ENCODE results near the gene SCAF4. TPM values are rescaled to one million over a fixed set of nuclear protein-coding genes. Genes with fewer than 3 reads are reported as not detected.
A peak's percentile ranks its signal among the peaks of the same experiment; 100 is the strongest.
"Not testable (repeated sequence)": the region's sequence is repeated elsewhere in the genome, so short reads cannot be mapped to it uniquely, and the experiment has no call there.

Gene SCAF4
- total RNA-seq, 1 donor from 2014 or later, result 14.2 TPM

GRCh38 chr21:31744182-31744800, 12.4 kb upstream of the SCAF4 start:
- no peak for DNase-seq (ENCODE audit: low spot score)
- ATAC-seq, result no peak

- ATAC-seq, result no peak
- no peak for DNase-seq (ENCODE audit: low spot score)
These were observed 11.8 kb upstream of the SCAF4 start for GRCh38 chr21:31743712-31744111.

DNA sequence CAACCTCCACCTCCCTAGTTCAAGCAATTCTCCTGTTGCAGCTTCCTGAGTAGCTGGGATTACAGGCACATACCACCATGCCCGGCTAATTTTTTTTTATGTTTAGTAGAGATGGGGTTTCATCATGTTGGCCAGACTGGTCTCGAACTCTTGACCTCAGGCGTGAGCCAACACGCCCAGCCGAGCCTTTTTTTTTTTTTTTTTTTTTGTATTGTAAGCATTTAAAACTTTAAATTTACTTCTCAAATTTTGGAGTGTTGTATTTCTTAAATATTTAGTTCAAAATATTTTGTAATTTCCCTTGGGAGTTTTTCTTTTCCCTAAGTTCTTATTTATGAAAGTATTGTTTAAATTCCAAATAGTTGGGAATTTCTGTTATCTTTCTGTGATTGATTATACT, 9.2 kb upstream of the SCAF4 start:
- DNase-seq (ENCODE audit: low spot score), result no peak
- ATAC-seq, result no peak

DNA sequence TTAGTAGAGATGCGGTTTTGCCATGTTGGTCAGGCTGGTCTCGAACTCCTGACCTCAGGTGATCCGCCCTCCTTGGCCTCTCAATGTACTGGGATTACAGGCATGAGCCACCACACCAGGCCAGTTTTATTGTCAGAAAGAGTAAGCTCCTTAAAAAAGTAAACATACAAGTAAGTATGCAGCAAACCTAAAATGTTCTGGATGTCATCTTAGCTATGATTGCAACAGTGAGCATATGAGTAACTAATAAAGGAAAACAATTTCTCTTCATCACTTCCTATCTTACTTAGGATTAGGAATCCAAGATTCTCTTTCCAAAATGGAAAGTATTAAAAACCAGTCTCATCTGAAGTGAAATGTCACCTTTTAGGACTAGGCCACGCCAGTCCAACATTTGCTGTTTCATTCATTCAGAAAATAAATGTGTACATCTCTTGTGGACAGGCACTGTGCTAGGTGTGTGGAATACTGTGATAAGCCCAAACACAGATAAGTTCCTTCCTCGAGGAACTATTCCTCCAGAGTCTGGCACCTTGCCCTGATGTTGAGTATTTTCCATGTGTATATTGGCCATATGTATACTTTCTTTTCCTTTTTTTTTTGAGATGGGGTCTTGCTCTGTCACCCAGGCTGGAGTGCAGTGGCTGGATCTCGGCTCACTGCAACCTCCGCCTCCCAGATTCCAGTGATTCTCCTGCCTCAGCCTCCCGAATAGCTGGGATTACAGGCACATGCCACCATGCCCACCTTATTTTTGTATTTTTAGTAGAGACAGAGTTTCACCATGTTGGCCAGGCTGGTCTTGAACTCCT, 5.9 kb upstream of the SCAF4 start:
- DNase-seq (ENCODE audit: low spot score); ATAC-seq: not testable (repeated sequence)

DNA sequence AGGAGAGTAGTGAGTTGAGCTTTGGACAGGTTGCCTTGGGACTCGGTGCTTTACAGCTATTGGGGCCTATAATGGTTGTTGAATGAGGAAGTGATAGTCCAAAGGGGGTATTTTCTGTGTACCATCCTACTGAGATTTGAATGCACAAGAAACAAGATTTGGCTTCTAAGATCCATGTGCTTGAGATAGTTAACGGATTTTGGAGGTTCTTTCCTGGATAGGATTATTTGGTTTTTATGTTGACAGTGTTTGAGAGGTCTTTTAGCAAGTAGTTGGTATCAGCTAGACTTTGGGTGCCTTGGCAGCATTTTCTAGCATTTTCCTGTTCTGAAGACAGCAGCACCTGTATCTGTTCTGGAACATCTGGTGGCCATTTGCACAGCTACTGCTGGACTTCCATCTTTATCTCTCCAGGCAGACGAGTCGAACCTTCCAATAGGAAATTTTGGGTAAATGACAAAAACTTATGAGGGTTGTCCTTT, 3.6 kb upstream of the SCAF4 start:
- ATAC-seq, result no peak
- no peak for DNase-seq (ENCODE audit: low spot score)

DNA sequence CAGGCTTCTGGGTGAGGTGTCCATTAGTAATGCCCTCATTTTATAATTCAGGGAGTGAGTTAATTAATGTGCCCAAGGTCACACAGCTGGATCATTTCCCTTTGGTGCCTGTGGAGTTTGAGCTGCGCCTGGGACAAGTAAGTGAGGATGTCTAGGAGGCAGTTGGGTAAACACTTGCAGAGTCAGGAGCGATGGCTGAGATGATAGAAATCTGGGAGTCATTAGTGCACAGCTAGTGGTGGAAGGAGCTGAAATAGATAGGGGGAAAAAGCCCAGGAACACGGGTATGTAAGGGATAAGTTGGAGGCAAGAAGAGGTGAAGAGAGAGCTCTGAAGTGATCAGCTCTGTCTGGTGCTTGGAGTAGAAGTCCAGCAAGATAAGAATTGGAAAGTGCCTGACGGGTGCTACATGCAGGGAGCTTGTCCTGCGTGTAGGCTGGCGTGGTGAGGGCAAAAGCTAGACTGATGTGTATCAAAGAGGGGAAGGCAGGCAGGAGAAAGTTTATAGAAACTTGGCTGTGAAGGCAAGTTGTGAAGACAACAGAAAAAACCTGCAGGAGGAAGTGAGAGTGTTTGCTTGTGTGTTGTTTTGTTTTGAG, 1.7 kb upstream of the SCAF4 start:
- DNase-seq (ENCODE audit: low spot score) (no peak), ATAC-seq (no peak)

DNA sequence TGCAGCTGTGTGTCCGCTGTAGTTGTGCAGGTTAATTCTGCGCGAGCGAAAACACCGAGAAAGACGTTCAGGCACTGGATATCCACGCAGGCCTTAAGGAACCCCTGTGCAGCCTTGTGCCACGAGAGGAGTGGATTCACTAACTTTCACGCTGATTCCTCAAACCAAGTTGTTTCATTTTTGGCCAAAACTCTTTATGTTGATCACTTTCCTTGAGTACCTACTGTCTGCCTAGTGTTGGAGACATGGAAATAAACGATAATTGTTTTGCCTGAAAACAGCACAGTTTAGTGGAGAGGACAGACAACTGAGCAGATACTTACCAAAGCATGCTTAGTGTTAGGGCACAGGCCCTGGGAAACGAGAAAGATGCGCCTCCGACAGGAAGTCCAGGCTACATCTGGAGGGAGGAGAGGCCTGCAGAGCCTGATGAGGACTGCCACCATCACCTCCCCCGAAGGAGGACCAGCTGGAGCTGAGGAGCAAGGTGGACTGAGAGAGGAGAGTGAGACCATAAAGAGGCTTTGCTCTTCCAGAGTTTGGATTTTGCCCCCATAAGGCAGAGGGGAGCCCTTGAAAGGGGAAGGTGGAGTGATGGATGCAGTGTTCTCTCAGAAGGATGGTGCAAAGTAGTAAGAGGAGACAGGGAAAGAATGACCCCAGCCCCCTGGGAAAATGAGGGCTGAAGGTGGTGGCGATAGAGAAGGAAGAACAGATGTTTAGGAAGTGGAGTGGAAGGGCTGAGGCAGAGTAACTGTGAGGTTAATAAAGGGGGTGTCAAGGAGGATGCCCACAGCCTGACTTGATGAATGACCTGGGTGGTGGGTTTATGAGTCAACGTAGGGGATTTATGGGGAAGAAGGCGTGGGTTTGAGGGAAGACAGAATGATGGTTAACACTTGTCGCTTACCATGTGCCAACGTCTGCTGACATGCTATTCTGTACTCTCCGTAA, 956 bp upstream of the SCAF4 start:
- DNase-seq (ENCODE audit: low spot score) (no peak), ATAC-seq (no peak)

GRCh38 chr21:31731056-31731856, 662 bp downstream of the SCAF4 start:
- peak; percentile 72 for ATAC-seq
- DNase-seq (ENCODE audit: low spot score), result peak; percentile 85

DNA sequence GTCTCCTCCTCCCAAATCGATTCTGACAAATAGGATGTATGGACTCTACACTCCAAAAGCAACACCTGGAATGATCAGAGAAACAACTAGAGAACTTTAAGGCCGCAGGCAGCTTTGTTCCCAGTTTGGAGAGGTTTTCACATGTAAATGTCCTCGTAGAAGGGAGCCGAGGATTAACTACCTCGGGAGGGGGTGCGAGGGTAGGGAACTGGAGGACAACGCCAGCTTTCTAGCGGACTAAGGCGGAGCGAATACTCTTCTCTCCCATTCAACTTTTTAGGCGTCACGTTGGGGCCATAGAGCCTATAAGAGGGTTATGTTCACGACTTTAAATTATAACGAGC, 1.2 kb downstream of the SCAF4 start:
- DNase-seq (ENCODE audit: low spot score), result no peak
- ATAC-seq, result peak; percentile 8

- DNase-seq (ENCODE audit: low spot score), result no peak
- ATAC-seq, result no peak
These were observed 2.1 kb downstream of the SCAF4 start for GRCh38 chr21:31729622-31730343.

GRCh38 chr21:31728952-31729351, 3.0 kb downstream of the SCAF4 start:
- ATAC-seq (no peak), DNase-seq (ENCODE audit: low spot score) (no peak)

GRCh38 chr21:31728191-31728590, 3.7 kb downstream of the SCAF4 start:
- no peak for ATAC-seq
- DNase-seq (ENCODE audit: low spot score), result no peak

GRCh38 chr21:31727181-31727580, 4.7 kb downstream of the SCAF4 start:
- no peak for DNase-seq (ENCODE audit: low spot score)

DNA sequence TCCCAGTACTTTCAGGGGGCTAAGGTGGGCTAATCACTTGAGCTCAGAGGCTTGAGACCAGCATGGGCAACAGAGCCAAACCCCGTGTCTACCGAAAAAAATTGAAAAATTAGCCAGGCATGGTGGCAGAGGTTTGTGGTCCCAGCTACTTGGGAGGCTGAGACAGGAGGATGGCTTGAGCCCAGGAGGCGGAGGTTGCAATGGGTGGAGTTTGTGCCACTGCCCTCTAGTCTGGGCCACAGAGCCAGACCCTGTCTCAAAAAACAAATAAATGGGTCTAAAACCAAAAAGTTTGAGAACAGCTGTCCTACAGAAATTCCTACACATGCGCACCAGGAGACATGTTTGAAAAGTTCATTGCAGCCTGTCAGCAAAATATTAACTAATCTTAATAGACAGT, 5.5 kb downstream of the SCAF4 start:
- ATAC-seq, result no peak
- DNase-seq (ENCODE audit: low spot score), result no peak

More at GRCh38 chr21:31727181-31727580, 4.7 kb downstream of the SCAF4 start:
- no peak for ATAC-seq

DNA sequence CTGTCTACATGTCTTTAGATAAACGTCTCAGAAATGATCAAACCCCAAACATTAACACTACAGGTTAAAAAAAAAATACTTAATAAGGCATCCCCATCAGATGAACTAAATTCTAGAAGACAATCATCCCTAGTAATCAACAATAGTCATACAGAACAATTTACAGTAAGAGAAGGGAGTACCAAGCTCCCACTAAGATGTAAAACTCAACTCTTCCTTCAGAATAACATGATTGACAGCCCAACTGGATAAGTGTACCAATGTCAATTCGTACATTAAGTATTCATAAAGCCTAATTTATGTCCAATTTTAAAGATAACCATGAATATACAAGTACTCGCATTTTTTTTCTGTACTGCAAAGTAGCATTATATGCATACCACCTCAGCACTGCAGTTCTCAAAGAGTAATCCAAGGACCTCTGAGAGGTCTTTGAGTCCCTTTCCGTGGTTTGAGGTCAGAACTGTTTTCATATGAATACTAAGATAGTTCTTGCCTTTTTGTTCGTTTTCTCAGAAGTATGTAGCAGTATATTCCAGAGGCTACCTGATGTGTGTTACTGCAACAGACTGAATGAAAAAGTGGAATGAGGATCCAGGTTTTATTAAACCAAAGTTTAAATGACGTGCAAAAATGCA, 6.6 kb downstream of the SCAF4 start:
- DNase-seq (ENCODE audit: low spot score) (no peak), ATAC-seq (no peak)

DNA sequence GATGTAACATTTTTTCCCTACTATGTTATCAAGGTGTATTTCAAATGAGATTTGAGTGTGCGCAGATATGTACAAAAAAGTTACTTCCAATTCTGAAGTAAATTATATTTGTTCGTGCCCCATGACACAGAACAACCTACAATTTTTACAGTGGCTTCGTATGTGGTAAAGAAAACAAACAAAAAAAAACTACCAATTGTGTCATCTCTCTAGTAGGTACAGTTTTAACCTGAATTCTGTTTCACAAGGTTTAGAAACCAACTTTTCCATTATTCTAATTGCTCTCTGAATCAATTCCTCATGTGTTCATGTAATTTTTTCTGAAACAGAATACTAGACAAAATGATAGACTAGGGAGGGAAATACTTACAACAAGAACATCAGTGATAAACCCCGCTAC, 7.4 kb downstream of the SCAF4 start:
- DNase-seq (ENCODE audit: low spot score) (no peak), ATAC-seq (no peak)

DNA sequence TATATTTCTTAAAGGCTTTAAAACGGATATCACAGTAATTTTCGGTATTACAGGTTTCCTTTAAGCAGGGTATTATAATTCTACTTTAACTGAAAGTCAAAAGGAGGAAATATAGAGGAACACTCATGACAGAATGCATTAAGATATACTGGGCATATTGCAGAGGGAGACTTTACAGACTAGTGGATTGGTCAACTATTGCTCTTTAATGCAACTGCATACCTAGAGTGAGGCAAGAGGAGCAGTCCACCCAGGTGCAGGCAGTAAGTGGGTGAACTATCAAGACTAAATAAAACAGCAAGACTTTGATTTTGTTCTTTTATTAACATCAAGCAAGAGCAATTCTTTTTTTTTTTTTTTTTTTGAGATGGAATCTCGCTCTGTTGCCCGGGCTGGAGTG, 10.5 kb downstream of the SCAF4 start:
- DNase-seq (ENCODE audit: low spot score), result no peak
- peak; percentile 56 for ATAC-seq

GRCh38 chr21:31720739-31721138, 11.2 kb downstream of the SCAF4 start:
- no peak for ATAC-seq

GRCh38 chr21:31720330-31720729, 11.6 kb downstream of the SCAF4 start:
- DNase-seq (ENCODE audit: low spot score) (no peak), ATAC-seq (no peak)

More at GRCh38 chr21:31720739-31721138, 11.2 kb downstream of the SCAF4 start:
- DNase-seq (ENCODE audit: low spot score), result no peak

All from left lobe of liver (tissue), 2 donors.